Stromal cell of bone marrow (primary cell): ENCODE measurements around the gene SLC43A1.
"Not testable (repeated sequence)": the region's sequence is repeated elsewhere in the genome, so short reads cannot be mapped to it uniquely, and the experiment has no call there.

Source experiments
- DNase-seq: peaks from one replicate; pipeline ENCODE4 v3.0.0-alpha.2; 2012; ENCODE audit warnings: low read depth

Gene SLC43A1

DNA sequence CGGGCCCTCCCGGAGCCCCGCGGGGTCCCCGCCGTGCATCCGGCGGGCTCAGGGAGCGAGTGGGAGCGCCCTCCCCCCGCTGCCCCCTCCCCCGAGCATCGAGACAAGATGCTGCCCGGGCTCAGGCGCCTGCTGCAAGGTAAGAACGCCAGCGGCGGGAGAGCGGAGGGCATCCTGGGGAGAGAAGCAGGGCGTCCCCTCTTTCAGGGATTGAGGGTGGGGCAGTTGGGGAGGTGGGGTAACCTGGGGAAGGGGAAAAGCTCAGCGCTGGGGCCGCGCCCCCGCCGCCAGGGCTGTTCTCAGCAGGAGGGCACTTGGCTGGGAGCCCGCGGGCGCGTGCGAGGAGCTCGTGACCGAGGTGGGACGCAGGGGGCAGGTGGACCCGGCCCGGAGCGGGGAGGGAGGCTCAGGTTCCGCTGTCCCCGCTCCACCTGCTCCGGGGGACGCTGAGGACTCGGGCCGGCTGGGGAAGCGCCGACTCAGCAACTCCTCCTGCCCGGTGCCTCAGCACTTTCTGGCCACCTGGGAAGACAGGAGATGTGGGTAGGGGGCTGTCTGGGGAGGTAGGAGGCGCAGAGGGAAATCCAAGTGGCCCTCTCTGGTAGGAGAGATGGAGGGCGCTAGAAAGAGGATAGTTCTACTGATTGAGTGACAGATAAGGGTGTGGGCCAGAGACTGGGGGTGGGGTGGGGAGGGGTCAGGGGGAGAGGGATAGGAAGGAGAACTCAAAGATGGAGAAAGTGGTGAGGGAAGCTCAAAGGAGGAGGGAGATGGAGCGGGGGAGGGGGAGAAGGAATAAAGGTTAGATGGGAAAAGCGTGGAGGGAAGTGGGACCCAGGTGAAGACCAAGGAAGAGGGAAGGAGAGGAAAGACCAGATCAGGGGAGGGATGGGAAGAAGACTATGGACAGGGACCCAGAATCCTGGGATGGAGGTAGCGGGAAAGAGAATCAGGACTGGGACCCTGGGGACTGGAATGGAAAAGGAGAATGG lies 54.4 kb downstream of the SLC43A1 start:
- no peak for DNase-seq

DNA sequence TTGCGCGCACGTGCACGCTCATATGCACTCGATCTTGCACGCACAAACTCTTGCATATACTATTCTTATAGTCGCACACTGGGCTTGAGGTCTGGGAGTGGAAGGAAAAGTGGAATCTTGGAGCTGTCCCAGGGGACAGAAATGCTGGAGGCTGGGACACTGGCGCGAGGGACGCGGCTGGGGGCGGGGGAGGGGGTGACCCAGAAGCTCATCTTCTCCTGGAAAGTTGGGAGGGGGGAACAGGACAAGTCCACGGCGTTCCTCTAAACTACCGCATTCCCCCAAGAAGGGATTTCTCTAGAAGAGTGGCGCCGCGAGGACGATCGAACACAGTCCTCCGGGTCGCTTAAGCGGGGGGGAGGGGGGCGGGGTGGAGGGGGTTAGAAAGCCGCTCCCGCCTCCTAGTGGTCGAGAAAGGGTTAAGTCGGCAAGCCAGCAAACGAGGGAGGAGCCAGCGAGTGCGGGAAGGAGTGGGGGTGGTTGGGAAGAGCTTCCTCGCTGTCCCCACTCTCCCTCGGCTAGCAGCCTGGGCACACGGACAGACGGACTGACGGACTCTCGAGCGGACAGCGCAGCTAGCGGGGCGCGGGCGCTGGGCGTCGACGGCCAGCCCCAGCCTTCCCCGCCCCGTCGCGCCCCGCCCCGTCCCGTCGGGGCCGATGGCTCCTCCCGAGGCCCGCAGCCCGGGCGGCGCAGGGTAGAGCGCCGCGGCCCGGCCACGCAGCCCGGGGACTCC lies 55.3 kb downstream of the SLC43A1 start, which contains the start of gene RTN4RL2:
Gene RTN4RL2 (plus strand): TSS at position 507 of the 736 bp plus-strand sequence. CDS start 338 bp downstream, outside the sequence.
- DNase-seq: no peak

DNA sequence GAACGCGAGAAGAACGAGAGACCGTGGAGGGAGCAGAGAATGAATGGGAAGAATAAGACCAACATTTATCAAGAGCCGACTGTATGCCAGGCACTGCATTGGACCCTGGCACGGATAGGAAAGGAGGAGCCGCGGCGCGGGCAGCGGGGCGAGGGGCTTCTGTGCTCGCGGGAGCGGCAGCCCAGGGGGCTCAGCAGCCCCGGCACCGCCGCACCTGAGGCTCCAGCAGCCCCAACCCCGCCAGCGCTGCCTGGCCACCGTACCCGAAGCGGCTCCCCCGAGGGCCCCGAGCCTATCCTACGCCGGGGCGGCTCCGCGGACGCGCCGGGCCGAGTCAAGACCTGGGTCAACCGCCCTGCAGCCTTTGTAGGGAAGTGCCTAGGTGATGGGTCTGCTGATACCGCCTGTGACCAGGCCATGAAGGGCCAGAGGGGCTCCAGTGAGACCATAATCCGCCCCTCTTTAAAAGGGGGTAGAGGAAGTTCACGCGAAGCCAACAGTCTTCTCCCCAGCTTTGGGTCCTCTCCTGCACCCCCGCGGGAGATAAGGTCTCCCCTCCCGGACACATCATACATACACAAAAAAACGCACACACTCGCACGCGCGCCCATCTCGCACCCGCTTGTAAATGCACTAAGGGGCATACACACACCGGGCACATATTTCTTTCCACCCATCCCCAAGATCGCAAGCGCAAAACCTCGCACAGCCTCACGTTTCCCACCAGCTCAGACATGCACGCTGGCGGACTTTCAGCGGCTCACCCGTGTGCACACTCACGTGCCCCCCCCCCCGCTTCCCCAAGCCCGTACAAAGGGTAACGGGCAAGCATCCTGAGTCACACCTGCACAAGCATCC lies 56.1 kb downstream of the SLC43A1 start:
- no peak for DNase-seq

DNA sequence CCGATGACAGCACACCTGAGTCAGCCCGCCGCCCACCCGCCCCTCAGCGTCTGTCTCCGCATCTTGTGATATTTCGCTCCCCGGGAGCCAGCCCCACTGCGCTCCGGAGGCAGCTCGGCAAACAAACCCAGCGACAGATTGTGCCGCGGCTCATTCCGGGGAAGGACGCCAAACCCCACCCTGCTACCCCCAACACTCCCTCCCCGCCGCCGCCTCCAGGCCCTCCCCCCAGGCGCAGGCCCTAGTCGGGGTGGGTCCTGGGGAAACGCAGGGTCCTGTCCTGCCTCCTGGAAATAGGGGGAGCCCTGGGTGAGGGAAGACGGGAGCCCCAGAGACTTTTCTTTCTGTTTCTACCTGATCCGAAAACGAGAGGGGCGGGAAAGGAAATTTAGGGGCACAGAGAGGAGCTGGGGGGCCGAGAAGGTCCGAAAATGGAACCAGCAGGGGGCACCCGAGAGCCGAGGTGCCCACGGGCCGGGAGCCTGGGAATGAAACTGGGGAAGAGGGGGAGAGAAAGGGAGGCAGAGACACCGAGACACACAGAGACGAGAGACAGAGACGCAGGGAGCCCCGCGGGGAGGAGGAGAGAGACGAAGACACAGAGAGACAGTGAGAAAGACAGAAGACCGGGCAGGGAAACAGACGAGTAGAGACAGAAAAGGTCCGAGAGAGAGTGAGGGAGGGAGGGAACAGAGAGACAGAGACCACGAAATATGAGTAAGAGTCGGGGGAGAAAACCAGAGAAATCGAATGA lies 56.9 kb downstream of the SLC43A1 start:
- no peak for DNase-seq

DNA sequence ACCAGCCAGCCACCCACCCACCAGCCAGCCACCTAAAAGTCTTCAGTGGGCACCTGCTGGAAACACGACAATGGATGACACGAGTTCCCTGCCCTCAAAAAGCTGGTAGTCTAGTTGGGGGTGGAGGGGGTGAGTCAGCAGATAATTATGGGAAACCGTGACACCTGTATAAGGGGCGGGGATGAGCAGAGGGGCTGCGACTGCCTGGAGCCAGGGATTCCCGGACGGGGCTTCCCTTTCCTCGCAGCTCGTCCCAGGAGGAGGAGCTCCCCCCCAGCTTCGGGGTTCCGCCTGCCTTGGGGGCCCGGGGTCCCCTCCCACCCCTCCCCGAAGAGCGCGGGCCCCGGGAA lies 57.5 kb downstream of the SLC43A1 start:
- DNase-seq: no peak

DNA sequence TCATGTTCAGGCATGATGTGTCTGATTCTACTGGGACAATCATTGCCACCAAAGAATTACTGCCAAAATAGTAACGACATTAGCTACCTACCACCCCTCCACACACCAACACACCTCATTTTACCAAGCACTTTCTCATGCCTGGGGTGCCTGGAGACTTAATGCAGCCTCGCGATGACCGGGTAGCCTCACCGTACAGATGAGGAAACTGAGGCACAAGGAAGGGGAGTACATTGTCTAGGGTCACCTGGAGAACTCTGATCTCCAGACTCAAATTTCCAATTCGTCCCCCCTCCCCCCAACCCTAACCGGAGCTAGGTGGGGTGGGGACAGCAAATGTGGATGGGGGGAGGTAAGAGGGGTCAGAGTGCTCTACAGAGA lies 57.9 kb downstream of the SLC43A1 start:
- no peak for DNase-seq

DNA sequence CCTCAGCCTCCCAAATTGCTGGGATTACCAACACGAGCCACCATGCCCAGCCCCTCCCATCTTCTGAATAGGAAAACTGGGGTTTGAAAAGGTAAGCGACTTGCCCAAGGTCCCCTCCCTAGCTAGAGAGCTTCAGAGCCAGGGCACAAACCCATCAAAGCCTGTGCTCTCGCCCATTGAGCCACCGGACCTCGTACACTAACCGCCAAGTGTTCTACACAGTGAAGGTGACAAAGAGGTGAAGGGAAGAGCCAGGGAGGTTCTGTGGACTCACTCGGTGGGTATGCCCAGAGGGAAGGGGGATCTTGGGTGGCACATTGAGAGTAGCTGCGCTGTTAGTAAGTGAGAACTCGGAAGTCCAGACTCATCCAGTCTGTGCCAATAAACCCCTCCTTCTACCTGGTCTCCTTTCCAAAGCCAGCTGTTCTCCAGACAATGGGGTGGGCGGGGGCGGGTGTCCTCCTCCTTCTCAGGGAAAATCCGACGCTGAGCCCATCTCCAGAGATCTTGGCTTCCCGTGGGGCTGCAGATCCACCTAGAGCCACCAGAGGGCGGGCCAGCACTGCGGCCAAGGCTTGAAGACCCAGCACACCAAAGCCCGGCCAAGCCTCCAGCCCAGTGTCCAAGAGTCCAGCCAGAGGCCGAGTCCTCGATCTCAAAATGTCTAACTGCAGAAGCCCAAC lies 58.4 kb downstream of the SLC43A1 start:
- peak; percentile 73 for DNase-seq

DNA sequence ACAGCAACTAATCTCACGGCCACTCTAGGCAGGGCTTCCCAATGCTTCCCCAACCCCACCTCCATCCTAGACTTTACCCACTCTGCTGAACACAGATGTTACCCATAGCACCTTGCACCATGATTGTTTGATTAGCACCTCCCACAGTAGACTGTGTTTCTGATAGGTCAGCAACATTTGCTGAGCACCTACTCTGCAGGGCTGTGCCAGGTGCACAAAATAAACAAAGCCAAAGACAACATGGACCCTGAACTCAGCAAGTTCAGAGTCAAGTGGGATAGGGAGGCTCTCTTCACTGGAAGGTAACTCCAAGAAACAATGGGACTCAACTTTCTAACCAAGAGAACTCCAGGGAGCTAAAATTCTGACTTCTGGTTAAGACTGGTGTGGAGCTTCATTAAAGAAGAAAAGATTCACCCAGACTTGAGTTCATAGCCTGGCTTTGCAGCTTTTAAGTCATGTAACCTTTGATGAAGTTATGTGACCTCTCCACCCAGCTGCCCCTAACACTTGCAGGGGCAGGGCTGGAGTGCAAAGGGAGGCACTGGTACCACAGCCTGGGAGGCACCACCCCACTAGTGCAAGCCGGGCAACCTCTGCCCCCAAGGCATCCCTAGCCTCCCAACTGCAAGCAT lies 61.8 kb downstream of the SLC43A1 start:
- DNase-seq: no peak

DNA sequence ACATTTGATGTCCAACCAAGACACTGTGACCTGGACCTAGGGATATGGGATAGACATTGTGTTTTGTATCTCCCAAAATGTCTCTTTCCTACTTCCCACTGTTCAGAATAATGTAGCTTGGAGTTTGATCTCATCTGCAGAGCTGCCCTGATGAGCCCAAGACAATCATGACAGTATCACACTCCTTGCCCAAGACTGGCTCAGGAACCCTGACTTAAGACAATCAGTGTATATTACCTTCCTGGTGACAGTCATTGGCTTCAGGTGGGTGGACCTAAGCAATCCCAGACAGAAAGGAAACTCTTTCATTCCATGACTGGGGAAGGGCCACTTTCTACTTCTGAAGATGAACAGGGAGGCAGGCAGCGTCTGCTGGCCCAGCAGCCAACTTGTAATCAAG lies 69.4 kb downstream of the SLC43A1 start:
- no peak for DNase-seq

DNA sequence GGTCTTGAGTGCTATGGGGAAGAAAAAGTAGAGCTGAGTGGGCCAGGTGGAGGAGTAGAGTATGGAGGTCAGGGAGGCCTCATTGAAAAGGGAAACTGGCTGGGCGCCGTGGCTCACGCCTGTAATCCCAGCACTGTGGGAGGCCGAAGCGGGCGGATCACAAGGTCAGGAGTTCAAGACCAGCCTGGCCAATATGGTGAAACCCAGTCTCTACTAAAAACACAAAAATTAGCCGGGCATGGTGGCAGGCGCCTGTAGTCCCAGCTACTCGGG lies 70.4 kb downstream of the SLC43A1 start:
- DNase-seq: not testable (repeated sequence)

DNA sequence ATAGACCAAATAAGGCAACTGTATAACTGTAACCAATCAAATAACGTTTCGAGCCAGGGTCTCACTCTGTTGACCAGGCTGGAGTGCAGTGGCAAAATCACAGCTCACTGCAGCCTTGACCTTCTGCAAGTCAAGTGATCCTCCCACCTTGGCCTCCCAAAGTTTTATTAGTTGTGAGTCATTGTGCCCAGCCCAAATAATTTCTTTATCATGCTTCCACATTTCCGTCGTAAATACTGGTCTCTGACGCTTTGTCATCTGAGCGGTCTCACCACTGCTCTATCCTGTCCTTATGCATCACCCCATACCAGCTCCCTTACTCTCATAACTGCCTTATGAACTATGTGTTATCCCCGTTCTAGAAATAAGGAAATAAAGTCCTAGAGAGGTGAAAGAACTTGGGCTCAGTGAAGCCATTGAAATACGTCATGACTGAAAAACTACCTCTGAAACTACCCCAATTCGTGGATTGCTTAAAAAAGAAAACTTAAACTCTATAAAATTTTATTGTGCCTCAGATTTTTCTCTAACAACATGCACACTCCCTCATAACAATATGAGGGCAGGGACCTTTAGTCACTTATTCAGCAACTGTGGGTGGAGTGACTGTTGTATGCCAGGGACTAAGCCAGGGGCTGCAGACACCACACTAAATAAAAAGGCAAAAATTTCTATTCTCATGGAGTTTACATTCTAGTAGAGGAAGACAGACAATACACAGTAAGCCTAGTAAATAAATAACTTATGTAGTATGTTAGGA lies 71.0 kb downstream of the SLC43A1 start:
- DNase-seq: no peak

DNA sequence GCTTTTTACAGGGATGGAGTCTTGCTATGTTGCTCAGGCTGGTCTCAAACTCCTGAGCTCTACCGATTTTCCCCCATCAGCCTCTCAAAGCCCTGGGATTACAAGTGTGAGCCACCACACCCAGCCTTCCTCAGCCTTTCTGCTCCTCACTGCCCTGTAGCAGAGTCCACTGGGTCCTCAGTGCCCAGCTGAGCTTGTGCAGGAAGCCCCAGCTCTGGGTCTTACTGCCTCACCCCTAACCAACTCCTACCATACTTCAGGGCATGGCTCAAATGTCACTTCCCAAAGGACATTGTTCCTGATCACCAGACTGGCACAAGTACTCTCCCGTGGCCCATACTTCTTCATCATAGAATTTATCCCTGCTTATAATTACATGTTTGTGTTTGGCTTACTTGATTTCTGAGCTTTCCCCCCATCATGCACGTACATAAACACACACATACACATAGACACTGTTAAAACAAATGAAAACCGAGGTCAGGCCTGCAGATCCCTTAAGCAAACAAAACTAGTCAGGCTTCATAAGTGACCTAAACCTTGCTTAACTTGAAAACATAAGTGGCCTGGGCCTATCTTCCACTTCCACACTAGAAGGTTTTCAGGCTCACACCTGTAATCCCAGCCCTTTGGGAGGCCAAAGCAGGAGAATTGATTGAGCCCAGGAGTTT lies 74.6 kb downstream of the SLC43A1 start:
- no peak for DNase-seq

DNA sequence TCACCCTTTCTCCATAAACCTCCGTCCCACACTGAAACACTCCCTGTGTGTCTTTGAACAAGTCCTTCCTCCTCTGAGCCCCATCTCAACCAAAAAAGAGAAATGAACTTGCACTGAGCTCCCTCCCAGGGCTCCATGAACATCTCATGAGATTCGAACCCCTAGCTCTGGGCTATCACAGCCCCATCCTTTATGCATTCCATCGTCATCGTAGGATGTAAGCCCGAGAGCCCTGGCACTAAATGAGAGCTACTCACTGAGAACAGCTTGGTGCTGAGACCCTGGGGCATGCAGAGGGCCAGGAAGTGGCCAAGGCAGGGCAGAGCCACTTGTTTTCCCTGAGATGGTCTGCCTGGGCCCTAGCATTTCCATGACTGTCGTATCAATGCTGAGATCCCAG lies 75.7 kb downstream of the SLC43A1 start:
- no peak for DNase-seq

DNA sequence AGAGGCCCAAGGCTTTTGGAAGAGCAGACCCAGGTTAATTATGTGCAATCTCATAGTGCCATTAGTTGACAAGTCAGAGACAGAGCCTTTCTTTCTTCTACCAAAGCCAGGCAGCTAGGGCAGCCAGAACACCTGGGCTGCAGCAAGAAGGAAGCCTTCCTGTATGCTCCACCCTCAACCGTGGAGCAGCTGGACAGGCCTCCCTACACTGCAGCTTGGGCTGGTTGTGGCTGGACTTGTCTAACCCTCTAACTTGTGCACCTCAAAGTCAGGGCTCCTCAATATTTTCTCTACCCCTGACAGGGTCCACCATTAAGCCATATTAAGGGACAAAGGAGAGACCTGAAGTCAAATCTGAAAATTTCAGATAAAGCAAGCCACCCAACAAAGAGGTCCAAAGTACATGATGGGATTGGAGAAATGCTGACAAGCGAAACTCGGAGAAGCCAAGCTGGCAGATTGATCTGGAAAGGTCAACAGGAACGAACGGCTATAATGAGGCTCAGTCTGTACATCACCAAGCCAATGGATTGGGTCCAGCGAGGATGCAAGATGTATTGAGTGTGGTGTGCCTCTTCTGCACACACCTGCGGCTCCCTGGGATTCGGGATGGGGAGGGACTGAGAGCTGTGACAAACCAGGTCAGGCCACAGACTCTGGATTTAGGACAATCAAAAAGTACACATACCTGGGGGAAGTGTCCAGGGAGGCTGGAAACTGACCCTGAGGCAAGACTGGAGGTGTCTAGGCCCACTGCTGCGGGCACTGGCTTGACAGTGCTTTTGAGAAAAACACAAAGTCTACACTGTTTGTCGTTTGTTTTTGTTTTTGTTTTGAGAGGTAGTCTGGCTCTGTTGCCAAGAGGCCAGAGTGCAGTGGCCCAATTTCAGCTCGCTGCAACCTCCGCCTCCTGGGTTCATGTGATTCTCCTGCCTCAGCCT lies 76.9 kb downstream of the SLC43A1 start:
- no peak for DNase-seq

DNA sequence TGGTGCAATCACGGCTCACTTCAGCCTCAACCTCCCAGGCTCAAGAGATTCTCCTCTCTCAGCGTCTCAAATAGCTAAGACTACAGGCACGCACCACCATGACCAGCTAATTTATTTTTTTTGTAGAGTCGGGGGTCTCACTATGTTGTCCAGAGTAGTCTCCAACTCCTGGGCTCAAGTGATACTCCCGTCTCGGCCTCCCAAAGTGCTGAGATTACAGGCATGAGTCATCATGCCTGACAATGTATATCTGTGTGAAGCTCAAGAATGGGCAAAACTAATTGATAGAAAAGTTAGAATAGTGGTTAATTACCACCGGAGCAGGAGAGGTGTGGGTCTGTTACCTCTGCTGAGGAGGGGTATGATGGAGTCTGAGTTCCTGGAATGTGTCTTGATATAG lies 79.5 kb downstream of the SLC43A1 start:
- DNase-seq: no peak

DNA sequence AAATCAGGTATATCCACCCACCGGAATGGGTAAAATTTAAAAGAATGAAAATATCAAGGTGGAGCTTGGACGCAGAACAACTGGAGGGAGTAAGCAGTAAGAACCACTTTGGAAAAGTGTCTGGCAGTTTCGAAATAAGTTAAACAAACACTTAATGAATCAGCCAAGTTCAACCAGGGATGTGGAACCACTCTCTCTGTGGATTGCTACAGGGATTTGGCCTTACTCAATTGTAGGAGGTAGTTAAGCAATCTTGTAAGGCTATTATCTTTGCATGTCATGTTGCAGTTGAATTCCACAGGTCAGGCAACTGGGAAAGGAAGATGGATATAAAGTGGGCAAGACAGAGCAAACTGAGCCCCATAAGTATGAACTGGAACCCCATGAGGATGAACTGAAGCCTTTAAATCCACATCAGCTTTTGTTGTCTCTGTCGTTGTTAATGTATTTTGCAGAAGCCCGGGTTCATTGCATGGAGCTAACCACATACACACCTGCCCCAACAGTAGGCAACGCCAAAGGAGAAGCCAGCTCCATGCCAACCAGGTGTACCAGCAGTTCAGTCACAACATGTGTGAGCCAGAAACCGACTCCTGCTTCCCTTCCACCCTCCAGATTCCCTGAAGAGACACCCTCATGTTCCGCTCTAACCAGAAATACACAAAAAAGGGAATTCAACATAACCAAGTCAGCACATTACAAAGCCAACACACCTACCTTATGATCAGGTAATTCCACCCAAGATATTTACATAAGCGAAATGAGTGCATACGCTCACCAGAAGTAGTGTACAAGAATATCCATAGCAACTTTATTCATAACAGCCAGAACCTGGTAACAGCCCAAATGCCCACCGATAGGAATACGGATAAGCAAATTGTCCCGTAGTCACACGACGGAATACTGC lies 80.6 kb downstream of the SLC43A1 start:
- peak; percentile 94 for DNase-seq
